NT2/D1 (cell line): ENCODE results near the gene PRAME.

Experiments
- SUZ12 ChIP-seq: IDR thresholded peaks from 2 replicates; pipeline ENCODE4 v1.6.1; 2011; ENCODE audit not compliant: insufficient read length, insufficient read depth; ENCODE audit errors: extremely low read depth
- YY1 ChIP-seq: IDR thresholded peaks from 2 replicates; pipeline ENCODE4 v1.6.1; 2011; ENCODE audit not compliant: insufficient read length, insufficient read depth
- ZNF274 ChIP-seq: IDR thresholded peaks from 2 replicates; pipeline ENCODE4 v1.6.1; 2011; ENCODE audit warnings: mild to moderate bottlenecking, low read depth, low read length

GRCh38 chr22:22545084-22545483 lies 14.0 kb downstream of the PRAME start:
- no peak for TF ChIP-seq YY1
- TF ChIP-seq ZNF274 = no peak
- TF ChIP-seq SUZ12 = no peak
